ENCODE measurements around the gene IVL. TPM values are rescaled to one million over a fixed set of nuclear protein-coding genes. Genes with fewer than 3 reads are reported as not detected.

Gene IVL
- total RNA-seq, 1 donor from 2014 or later: not detected

- H3K27ac Mint-ChIP-seq: no peak overlapping the region
- Histone ChIP-seq H3K4me3 (no peak overlapping the region), H3K79me2 (ENCODE audit: low read depth) (no peaks in the 10 kb centered on the region), H3F3A (ENCODE audit: low read depth) (no peaks in the 10 kb centered on the region), H4K20me1 (ENCODE audit: low read depth) (no peaks in the 10 kb centered on the region), H3K9me3 (ENCODE audit: low read depth) (peaks cover 9% of the 10 kb centered on the region), H3K9ac (no peak overlapping the region), H3K36me3 (no peaks in the 10 kb centered on the region), H3K27me3 (no peaks in the 10 kb centered on the region), H3K4me1 (no peaks in the 10 kb centered on the region), H3K27ac (no peak overlapping the region), H2AFZ (replicated peaks) (no peak overlapping the region), H3K4me2 (no peak overlapping the region)
- DNase-seq (ENCODE audit: low spot score): no peak
- H3K9me3 Mint-ChIP-seq: peaks cover 16% of the 10 kb centered on the region
- no peaks in the 10 kb centered on the region for H3K36me3 Mint-ChIP-seq
- no peaks in the 10 kb centered on the region for H3K4me1 Mint-ChIP-seq
- H3K27me3 Mint-ChIP-seq (ENCODE audit: insufficient read depth, low read depth): peaks cover 4% of the 10 kb centered on the region
- TF ChIP-seq EZH2phosphoT487 (IDR thresholded peaks at IDR 0.05) (no peak), CTCF (IDR thresholded peaks at IDR 0.05) (no peak), EZH2 (IDR thresholded peaks at IDR 0.05) (no peak)
- no peak overlapping the region for H3K4me3 Mint-ChIP-seq
Observed at GRCh38 chr1:152884085-152884484, 24.3 kb upstream of the IVL start.

- Histone ChIP-seq H3K9me3 (ENCODE audit: low read depth) (peaks cover 11% of the 10 kb centered on the region), H3K27ac (no peak overlapping the region), H3K4me2 (no peak overlapping the region), H3K79me2 (ENCODE audit: low read depth) (no peaks in the 10 kb centered on the region), H3K4me3 (no peak overlapping the region), H3K4me1 (no peaks in the 10 kb centered on the region), H3K9ac (no peak overlapping the region), H3F3A (ENCODE audit: low read depth) (no peaks in the 10 kb centered on the region), H3K27me3 (no peaks in the 10 kb centered on the region), H3K36me3 (no peaks in the 10 kb centered on the region), H2AFZ (replicated peaks) (no peak overlapping the region), H4K20me1 (ENCODE audit: low read depth) (no peaks in the 10 kb centered on the region)
- H3K27ac Mint-ChIP-seq: no peak overlapping the region
- H3K9me3 Mint-ChIP-seq: peaks cover 16% of the 10 kb centered on the region
- no peak overlapping the region for H3K4me3 Mint-ChIP-seq
- H3K27me3 Mint-ChIP-seq (ENCODE audit: insufficient read depth, low read depth): peaks cover 4% of the 10 kb centered on the region
- no peak for TF ChIP-seq EZH2phosphoT487 (IDR thresholded peaks at IDR 0.05)
- TF ChIP-seq EZH2 (IDR thresholded peaks at IDR 0.05): no peak
- TF ChIP-seq CTCF (IDR thresholded peaks at IDR 0.05): no peak
- H3K36me3 Mint-ChIP-seq: no peaks in the 10 kb centered on the region
- H3K4me1 Mint-ChIP-seq: no peaks in the 10 kb centered on the region
- no peak for DNase-seq (ENCODE audit: low spot score)
Observed at GRCh38 chr1:152884506-152884905, 23.8 kb upstream of the IVL start.

GRCh38 chr1:152884966-152885624, 23.3 kb upstream of the IVL start:
- Histone ChIP-seq H3K4me2 (no peak overlapping the region), H3K79me2 (ENCODE audit: low read depth) (no peaks in the 10 kb centered on the region), H3K27ac (no peak overlapping the region), H3K4me3 (no peak overlapping the region), H2AFZ (replicated peaks) (no peak overlapping the region), H3K27me3 (no peaks in the 10 kb centered on the region), H4K20me1 (ENCODE audit: low read depth) (no peaks in the 10 kb centered on the region), H3K36me3 (no peaks in the 10 kb centered on the region), H3K9me3 (ENCODE audit: low read depth) (peaks cover 11% of the 10 kb centered on the region), H3F3A (ENCODE audit: low read depth) (no peaks in the 10 kb centered on the region), H3K4me1 (no peaks in the 10 kb centered on the region), H3K9ac (no peak overlapping the region)
- Mint-ChIP-seq H3K27me3 (ENCODE audit: insufficient read depth, low read depth) (peaks cover 3% of the 10 kb centered on the region), H3K36me3 (no peaks in the 10 kb centered on the region), H3K4me1 (no peaks in the 10 kb centered on the region), H3K4me3 (no peak overlapping the region), H3K9me3 (peaks cover 11% of the 10 kb centered on the region), H3K27ac (no peak overlapping the region)
- DNase-seq (ENCODE audit: low spot score): no peak
- TF ChIP-seq EZH2phosphoT487 (IDR thresholded peaks at IDR 0.05): no peak
- TF ChIP-seq EZH2 (IDR thresholded peaks at IDR 0.05): no peak
- TF ChIP-seq CTCF (IDR thresholded peaks at IDR 0.05): no peak

Data from neural progenitor cell (in vitro differentiated cells).